Hepatocyte (in vitro differentiated cells): ENCODE results near the gene KRT16. TPM values are rescaled to one million over a fixed set of nuclear protein-coding genes. Genes with fewer than 3 reads are reported as not detected.
"Not testable (repeated sequence)": the region's sequence is repeated elsewhere in the genome, so short reads cannot be mapped to it uniquely, and the experiment has no call there.

Source experiments
- DNase-seq: peaks from one replicate; pipeline ENCODE4 v3.0.0-alpha.2; 2016; ENCODE audit warnings: low spot score
- H2AFZ ChIP-seq: fragments of 200-600 bp; sonication (generic); 2 replicates; pipeline ENCODE4 v1.6.0; 2016; ENCODE audit warnings: antibody characterized with exemption, mild to moderate bottlenecking
- H3K27ac ChIP-seq: fragments of 200-600 bp; sonication (generic); 2 replicates; pipeline ENCODE4 v1.5.1; 2016; ENCODE audit warnings: mild to moderate bottlenecking
- H3K27me3 ChIP-seq: fragments of 200-600 bp; sonication (generic); 2 replicates; pipeline ENCODE4 v1.6.1; 2016
- H3K36me3 ChIP-seq: fragments of 200-600 bp; sonication (generic); replicated peaks from 2 replicates; pipeline ENCODE4 v1.5.1; 2016; ENCODE audit warnings: low read depth; ENCODE audit not compliant: insufficient read depth
- H3K4me1 ChIP-seq: fragments of 200-600 bp; sonication (generic); 2 replicates; pipeline ENCODE4 v1.5.1; 2016; ENCODE audit warnings: mild to moderate bottlenecking, moderate library complexity; ENCODE audit not compliant: insufficient read depth
- H3K4me2 ChIP-seq: fragments of 200-600 bp; sonication (generic); 2 replicates; pipeline ENCODE4 v1.6.0; 2016
- H3K4me3 ChIP-seq: fragments of 200-600 bp; sonication (generic); 2 replicates; pipeline ENCODE4 v1.5.1; 2016; ENCODE audit warnings: mild to moderate bottlenecking
- H3K79me2 ChIP-seq: fragments of 200-600 bp; sonication (generic); 2 replicates; pipeline ENCODE4 v1.6.0; 2017; ENCODE audit warnings: mild to moderate bottlenecking
- H3K9me2 ChIP-seq: fragments of 200-600 bp; sonication (generic); replicated peaks from 2 replicates; pipeline ENCODE4 v1.6.0; 2017; ENCODE audit warnings: mild to moderate bottlenecking; ENCODE audit not compliant: insufficient read depth
- H3K9me3 ChIP-seq: fragments of 200-600 bp; sonication (generic); 2 replicates; pipeline ENCODE4 v1.5.1; 2016; ENCODE audit warnings: low read depth, mild to moderate bottlenecking
- H4K20me1 ChIP-seq: fragments of 200-600 bp; sonication (generic); 2 replicates; pipeline ENCODE4 v1.6.0; 2016; ENCODE audit warnings: mild to moderate bottlenecking; ENCODE audit not compliant: insufficient read depth, poor library complexity, severe bottlenecking
- EZH2 ChIP-seq: fragments of 200-600 bp; sonication (generic); IDR thresholded peaks from 2 replicates; pipeline ENCODE4 v1.6.1; 2016; ENCODE audit warnings: antibody characterized with exemption, mild to moderate bottlenecking, borderline replicate concordance
- EZH2phosphoT487 ChIP-seq: fragments of 200-600 bp; sonication (generic); IDR thresholded peaks from one replicate; pipeline ENCODE4 v1.6.1; 2018; ENCODE audit warnings: antibody characterized with exemption, mild to moderate bottlenecking, low read depth, moderate library complexity; ENCODE audit not compliant: unreplicated experiment, severe bottlenecking
- WGBS: methylation state at CpG from one replicate; pipeline ENCODE4 v1.1.6; 2016; ENCODE audit warnings: low lambda C conversion rate; ENCODE audit errors: missing lambda C conversion rate; 5-methylcytosine and 5-hydroxymethylcytosine counted together
- polyA plus RNA-seq: library from polyadenylated mRNA; unstranded; fragments of >200 nt; fragmentation: Nextera tagmentation; extraction: Ambion mirVana; gene quantifications from 2 replicates; pipeline ENCODE4 v1.2.1, GENCODE V29; 2016
- total RNA-seq: library from RNA; depleted of rRNA; stranded (reverse); fragments of >200 nt; gene quantifications from 2 replicates; pipeline ENCODE4 v1.2.3, GENCODE V29; 2014
- TF ChIP-seq, protein P1 (sequence below): fragments of 200-600 bp; sonication (generic); IDR thresholded peaks from 2 replicates; pipeline ENCODE4 v1.5.1; 2016; ENCODE audit warnings: antibody characterized with exemption, mild to moderate bottlenecking; ENCODE audit not compliant: poor library complexity

The KRT16 gene
- total and polyA plus RNA-seq, 2 experiments from 2014 or later = 0.90 to 2.5 TPM

DNA sequence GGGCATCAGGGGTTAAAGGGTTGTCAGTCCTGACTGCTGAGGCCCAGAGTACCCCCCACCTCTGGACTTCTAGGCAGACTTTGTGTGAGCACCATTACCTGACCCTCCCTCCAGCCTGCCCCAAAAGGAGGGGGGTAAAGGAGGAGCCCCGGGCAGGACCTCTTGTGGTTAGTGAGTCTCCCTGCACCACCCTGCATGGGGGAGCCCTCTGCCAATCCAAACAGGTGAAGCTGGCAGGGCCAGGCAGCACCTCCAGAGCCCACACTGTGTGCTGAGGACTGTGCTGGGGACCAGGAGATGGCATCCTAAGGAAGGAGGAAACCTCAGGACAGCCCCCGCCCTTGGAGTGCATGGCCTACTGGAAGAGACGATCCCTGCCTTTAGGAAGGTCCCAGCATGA is 23.3 kb downstream of the KRT16 start:
- Histone ChIP-seq H4K20me1 (no peaks in the 10 kb centered on the region), H3K9me3 (no peaks in the 10 kb centered on the region), H3K4me2 (no peak overlapping the region), H2AFZ (no peak overlapping the region), H3K27me3 (no peaks in the 10 kb centered on the region), H3K36me3 (no peaks in the 10 kb centered on the region), H3K4me3 (no peak overlapping the region), H3K79me2 (no peaks in the 10 kb centered on the region), H3K4me1 (no peaks in the 10 kb centered on the region), H3K27ac (no peak overlapping the region), H3K9me2 (no peaks in the 10 kb centered on the region)
- WGBS = 70% methylated on average over 3 of the region's 3 CpGs
- TF ChIP-seq EZH2phosphoT487 = no peak
- TF ChIP-seq EZH2 = no peak
- TF ChIP-seq, protein P1, sequence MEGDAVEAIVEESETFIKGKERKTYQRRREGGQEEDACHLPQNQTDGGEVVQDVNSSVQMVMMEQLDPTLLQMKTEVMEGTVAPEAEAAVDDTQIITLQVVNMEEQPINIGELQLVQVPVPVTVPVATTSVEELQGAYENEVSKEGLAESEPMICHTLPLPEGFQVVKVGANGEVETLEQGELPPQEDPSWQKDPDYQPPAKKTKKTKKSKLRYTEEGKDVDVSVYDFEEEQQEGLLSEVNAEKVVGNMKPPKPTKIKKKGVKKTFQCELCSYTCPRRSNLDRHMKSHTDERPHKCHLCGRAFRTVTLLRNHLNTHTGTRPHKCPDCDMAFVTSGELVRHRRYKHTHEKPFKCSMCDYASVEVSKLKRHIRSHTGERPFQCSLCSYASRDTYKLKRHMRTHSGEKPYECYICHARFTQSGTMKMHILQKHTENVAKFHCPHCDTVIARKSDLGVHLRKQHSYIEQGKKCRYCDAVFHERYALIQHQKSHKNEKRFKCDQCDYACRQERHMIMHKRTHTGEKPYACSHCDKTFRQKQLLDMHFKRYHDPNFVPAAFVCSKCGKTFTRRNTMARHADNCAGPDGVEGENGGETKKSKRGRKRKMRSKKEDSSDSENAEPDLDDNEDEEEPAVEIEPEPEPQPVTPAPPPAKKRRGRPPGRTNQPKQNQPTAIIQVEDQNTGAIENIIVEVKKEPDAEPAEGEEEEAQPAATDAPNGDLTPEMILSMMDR = no peak
- no peak for DNase-seq

DNA sequence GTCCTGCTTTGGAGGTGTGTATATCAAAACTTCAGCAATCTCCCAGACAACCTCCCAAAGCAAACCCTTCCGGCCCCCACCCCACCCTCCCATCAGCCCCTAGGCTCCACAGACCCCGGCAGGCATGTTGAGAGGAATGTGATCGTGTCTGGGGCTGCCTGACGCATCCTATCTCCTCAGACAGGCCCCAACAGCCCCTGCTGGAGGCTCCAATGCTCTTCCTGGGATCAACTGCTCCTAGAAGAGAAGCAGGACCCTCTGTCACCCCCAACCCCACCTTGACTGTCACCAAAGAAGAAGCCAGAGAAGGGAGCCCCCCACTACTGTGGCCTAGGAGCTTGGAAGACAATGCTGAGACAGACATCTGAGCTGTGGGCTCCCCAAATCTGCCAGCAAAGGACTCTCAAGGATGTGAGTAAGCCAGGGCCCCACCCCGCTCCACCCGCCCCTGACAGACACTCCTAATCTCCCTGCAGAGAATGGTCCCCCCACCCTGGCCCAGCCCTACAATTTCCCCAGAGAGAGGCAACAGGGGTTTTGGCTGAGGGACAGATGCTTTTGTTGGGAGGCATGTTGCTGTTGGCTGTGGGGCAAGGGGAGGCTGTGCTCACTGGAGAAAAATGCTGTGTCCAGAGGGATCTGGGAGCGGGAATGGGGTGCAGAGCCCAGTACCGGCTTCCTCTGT is 24.3 kb downstream of the KRT16 start:
- 71% methylated on average over 7 of the region's 8 CpGs for WGBS
- Histone ChIP-seq H3K9me3 (no peaks in the 10 kb centered on the region), H3K27ac (no peak overlapping the region), H3K27me3 (no peaks in the 10 kb centered on the region), H4K20me1 (no peaks in the 10 kb centered on the region), H3K36me3 (no peaks in the 10 kb centered on the region), H2AFZ (no peak overlapping the region), H3K9me2 (no peaks in the 10 kb centered on the region), H3K4me3 (no peak overlapping the region), H3K4me1 (no peaks in the 10 kb centered on the region), H3K4me2 (no peak overlapping the region), H3K79me2 (no peaks in the 10 kb centered on the region)
- no peak for DNase-seq
- no peak for TF ChIP-seq EZH2phosphoT487
- TF ChIP-seq EZH2 = no peak

DNA sequence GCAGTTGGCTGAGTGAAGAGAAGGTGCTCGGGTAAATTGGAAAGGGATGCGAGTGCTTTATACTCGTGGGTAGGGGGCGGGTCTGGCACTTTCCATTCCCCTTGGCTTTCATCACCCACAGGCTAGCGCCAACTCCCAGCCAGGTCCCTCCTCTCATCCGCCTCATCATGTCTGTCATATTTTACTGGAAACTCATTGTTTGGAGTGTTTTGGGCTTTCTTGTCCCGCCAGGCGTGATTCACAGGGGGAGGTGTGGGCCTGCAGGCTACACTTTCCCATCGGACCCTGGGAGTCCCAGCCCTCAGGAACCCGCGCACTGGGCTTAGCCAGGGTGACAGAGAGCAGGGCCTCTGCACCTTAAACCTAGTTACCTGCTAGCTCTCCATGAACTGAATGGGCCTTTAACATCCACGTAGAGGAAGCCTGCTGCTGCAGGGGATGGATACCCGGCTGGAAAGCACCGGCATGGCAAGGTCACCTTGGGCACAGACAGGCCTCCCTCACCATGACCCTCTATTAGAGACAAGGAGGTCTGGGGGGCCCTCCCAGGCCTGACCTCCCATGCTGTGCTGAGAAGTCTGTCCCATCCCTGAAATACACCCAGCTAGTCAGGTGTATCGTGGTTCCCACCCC is 25.6 kb downstream of the KRT16 start, which contains the start of gene KRT14:
KRT14 (minus strand) TSS at position 33 of the 633 bp plus-strand sequence. CDS start 61 bp downstream, outside the sequence.
- no peak within 1 kb of the TSS for H2AFZ ChIP-seq
- no peaks in the 10 kb centered on the region for H3K9me2 ChIP-seq
- no peaks in the 10 kb centered on the region for H3K36me3 ChIP-seq
- no peaks in the 10 kb centered on the region for H4K20me1 ChIP-seq
- WGBS = 82% methylated on average over 15 of the region's 15 CpGs
- H3K9me3 ChIP-seq = no peaks in the 10 kb centered on the region
- H3K4me3 ChIP-seq = no peak within 1 kb of the TSS
- H3K4me1 ChIP-seq = no peaks in the 10 kb centered on the region
- no peaks in the 10 kb centered on the region for H3K27me3 ChIP-seq
- no peaks in the 10 kb centered on the region for H3K79me2 ChIP-seq
- no peak for TF ChIP-seq EZH2
- TF ChIP-seq, protein P1 = no peak
- TF ChIP-seq EZH2phosphoT487 = no peak
- no peak for DNase-seq
- H3K27ac ChIP-seq = no peak within 1 kb of the TSS
- H3K4me2 ChIP-seq = no peak within 1 kb of the TSS

DNA sequence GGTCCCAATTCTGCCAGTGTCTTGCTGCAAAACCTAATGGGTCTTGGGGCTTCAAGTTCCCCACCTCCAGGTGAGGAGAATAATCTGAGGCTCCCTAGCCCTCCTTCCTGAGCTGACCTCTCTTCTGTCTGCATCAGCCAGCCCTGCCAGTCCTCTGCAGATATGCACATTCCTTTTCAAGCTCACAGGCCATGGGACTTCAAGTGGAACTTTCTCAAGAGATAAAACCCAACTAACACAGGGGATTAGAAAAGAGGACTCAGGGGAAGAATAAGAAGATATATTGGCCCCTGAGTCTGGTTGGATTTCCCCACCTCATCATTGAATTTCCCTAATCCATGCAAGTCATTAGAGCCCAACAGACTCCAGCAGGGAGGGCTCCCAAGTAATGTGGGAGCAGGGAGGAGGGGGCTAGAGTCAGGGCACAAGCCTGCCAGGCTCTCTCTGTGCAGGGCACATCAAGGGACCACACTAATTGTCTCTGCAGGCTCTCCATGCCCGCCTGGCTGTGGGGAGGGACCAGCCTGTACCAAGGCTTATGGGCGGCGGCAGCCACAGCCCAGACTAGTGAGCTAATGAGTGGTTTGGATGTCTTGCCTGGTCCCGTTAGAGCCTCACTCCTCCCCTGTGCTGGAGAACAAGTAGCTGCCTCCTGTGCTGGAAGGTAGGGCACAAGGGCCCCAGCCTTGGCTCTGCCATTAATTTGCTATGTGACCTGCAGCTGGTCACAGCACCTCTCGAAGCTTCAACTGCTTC is 27.1 kb downstream of the KRT16 start:
- H3K36me3 ChIP-seq = no peaks in the 10 kb centered on the region
- TF ChIP-seq EZH2phosphoT487 (no peak), EZH2 (no peak)
- TF ChIP-seq, protein P1 = no peak
- no peak for DNase-seq
- H3K4me1 ChIP-seq = no peaks in the 10 kb centered on the region
- H3K27ac ChIP-seq = no peak overlapping the region
- H3K9me2 ChIP-seq = no peaks in the 10 kb centered on the region
- H2AFZ ChIP-seq = no peak overlapping the region
- no peak overlapping the region for H3K4me2 ChIP-seq
- no peaks in the 10 kb centered on the region for H3K79me2 ChIP-seq
- WGBS = 77% methylated on average over 5 of the region's 5 CpGs
- H4K20me1 ChIP-seq = no peaks in the 10 kb centered on the region
- H3K27me3 ChIP-seq = no peaks in the 10 kb centered on the region
- H3K4me3 ChIP-seq = no peak overlapping the region
- H3K9me3 ChIP-seq = no peaks in the 10 kb centered on the region

DNA sequence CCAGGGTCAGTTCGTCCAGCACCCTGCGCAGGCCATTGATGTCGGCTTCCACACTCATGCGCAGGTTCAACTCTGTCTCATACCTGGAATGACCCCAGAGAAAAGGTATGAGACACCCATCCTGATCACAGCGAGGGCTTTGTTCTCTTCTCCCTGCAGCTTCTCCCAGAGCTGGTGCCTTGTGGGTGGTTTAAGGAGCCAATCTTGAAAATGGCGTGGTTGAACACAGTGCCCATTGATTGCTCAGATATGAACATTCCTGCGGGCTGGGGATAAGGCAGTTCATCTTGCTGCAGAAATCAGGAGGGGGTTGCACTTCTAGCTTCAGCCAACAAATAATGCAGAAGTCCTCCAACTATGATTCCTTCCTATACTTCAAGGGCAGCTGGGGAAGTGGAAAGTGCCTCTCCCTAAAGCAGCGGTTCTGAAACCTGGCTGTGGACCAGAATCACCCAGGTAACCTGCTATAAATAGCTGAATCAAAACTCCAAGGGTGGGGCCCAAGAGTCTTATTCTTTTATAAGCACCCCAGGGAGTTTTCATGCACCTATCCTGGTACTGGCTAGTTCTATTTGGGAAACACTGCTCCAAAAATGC is 28.1 kb downstream of the KRT16 start:
- WGBS = 93% methylated on average over 8 of the region's 8 CpGs
- not testable (repeated sequence) for H3K4me2 ChIP-seq, H3K4me3 ChIP-seq, DNase-seq, H3K27ac ChIP-seq, H4K20me1 ChIP-seq, H3K79me2 ChIP-seq, H3K9me2 ChIP-seq, H3K4me1 ChIP-seq, H3K36me3 ChIP-seq, H2AFZ ChIP-seq, H3K9me3 ChIP-seq, H3K27me3 ChIP-seq
